Activated CD4-positive, CD25-positive, alpha-beta regulatory T cell treated with anti-CD3 and anti-CD28 coated beads, Interleukin-2, amount 50 U/mL, for 72 hours (primary cell): Measurements from ENCODE around the gene CASP7.

ENCODE experiments used
- DNase-seq: peaks from one replicate; pipeline ENCODE4 v3.0.0; 2021

Gene CASP7

DNA sequence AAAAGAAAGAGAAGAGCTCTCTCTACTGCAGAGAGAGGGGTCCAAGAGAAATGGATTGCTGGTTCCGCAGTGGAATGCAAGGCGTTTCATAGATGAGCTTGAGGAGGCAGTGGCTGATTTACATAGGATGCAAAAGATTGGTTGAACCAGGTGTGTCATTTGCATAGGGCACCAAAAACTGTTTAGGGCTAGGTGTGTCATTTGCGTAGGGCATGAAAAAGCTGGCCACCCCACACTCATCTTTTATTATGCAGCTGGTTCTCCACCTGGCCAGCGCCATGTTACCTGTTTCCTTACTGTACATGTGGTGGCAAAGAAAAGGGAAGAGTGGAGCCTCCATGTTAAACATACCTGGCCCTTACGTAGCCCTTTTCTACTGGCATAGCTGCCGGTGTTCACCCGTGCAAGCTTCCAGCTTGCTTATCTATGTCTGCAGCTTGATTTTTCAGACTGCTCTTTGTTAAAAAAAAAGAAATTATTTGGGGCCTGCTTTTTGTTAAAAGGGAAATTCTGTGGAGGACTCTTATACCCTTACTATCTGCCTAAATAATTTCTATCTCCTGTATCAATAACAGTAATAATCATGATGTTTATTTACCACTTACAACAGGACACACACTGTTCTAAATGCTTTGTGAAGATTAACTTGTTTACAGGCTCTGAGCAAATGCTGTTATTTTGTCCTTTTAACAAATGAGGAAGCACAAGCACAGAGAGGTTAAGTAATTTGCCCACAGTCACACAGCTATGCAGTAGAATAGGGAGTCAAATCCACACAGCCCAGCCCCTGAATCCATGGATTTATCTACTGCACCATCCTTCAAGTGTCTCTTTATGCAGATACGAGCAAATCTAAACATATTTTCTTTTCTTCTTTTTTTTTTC lies 33.3 kb downstream of the CASP7 start:
- no peak for DNase-seq

DNA sequence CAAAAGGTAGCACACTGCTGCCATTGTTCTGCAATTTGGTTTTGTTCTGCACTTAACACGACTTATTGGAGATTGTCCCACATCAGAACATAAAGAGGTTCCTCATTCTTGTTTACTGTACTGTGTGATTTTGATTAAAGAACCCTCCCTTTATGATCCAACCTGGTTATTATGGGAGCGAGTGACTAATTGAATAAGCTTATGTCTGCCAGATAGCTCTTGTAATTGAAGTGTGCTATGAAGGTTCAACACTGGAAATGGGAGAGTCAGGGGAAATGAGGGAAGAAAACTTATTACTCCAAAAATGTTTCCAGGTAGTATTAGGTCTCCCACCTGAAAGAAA lies 33.9 kb downstream of the CASP7 start:
- DNase-seq = no peak

DNA sequence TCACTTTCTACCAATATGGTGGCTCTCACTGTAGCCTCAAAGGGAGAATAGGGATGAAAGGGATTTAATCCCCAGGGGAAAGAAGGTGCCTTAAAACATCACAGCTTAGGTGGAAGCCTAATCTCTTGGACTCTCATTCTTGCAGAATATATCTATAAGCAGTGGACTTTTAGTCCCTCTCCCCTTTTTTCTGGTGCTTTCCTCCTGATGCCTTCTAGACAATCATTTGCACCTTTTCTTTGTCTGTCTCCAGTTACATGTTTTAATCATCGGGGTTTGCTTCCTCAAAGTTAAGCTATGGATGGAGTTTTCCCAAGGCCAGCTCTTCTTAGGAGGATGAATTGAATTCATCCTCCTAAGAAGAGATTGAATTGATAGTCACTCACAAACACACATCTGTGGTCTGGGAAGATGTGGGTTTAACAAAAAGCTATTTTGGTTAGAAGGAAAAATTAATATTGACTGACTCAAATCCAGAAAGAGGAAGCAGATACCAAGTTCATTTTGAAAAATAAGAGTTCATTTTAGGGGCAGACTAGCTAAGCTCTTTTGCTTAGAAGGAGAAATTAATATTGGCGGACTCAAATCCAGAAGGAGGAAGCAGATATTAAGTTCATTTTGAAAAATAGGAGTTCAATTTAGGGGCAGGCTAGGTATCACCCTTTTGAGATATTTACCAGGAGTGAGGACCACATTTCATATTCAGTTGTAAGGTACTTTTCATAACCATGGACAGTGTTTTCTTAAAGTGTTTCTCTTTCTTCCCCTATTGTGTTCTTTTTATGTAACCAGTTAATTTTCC lies 36.6 kb downstream of the CASP7 start:
- DNase-seq = no peak

DNA sequence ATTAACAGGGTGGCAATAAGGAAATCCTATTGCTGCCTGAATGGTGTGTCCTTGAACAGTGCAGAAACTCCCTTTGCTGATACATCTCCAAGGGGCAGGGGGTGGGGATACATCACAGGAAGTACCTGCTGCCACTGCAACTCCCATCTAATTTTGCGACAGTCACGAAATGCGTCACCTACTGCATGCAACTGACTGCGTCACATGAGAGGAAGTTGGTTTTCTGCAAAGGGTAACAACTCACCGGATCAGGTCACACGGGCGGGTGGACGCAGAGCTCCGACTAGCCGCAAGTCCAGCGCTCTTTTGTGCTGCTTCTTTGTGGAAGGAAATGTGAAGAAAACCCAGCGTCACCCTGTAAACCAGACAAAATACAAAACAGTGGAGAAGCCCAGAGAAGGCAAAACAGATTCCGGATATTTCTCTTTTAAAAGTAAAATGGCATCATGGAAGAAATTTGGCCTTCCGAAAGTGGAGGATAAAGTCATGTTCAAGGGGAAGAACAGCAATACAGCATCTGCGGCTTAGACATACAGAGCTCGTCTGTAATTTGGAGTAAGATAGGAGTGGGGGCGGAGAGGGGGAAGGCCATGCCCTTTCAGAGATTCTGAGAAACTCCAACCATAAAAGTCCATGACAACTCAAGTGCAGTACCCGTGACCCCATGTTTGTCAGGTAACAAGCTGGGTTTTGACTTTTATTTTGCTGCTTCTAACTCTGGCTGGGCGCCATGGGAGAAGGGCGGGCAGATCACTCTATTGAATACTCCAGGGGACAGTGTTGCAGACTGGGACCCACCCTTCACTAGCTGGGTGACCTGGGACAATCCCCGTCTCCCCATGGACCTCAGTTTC lies 39.5 kb downstream of the CASP7 start:
- DNase-seq = no peak

DNA sequence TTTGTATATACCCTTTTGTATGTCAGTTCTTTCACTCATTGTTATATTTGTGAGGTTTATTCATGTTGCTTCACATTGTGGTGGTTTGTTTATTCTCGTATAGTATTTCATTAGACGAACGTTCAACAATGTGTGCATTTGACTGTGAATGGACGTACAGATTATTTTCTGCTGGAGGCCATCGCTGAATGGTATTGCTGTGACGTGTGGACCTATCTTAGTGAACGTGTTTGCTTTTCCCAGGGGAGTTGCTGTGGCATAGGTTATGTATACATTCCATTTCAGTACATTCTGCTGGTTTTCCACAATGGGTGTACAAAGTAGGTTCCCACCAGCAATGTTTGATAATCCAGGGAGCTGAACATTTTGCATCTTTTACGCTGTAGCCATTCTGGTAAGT lies 40.7 kb downstream of the CASP7 start:
- no peak for DNase-seq

DNA sequence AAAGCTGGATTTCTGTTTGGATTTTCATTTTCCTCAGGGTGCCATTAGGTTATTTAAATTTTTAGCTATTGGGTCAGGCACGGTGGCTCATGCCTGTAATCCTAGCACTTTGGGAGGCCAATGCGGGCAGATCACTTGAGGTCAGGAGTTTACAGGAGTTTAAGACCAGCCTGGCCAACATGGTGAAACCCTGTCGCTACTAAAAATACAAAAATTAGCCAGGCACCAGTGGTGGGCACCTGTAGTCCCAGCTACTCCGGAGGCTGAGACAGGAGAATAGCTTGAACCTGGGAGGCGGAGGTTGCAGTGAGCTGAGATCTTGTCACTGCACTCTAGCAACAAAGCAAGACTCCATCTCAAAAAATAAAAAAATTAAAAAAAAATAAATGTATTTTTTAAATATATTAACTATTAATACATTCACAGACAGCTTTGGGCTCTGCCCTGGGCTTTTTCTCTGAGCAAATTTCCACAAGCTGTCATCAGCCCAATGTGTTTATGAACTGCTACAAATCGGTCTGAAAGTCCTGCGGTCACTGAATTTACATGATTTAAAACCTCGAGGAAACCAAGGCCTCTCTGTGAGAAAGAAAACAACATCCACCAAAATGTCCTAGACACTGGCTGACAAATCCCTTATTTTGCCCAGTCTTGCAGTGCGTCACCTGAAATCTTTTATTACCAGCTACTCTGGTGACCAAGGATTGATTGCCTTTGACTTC lies 52.6 kb downstream of the CASP7 start:
- DNase-seq = no peak

DNA sequence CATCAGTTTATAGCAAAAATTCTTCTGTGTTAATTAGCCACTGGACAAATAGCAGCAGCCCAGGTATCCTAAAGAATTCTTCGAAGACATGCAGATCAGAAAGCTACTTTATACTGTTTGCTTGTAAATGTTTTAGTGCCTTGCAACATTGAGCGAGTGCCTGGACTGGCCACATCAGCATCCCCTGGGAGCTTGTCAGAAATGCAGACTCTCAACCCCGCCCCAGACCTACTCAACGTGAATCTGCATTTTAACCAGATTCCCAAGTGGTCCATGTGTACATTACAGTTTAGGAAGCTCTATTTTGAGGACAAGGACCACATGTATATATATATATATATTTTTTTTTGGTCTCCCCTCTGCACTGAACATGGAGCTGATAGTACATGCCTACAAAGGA lies 53.3 kb downstream of the CASP7 start:
- no peak for DNase-seq

DNA sequence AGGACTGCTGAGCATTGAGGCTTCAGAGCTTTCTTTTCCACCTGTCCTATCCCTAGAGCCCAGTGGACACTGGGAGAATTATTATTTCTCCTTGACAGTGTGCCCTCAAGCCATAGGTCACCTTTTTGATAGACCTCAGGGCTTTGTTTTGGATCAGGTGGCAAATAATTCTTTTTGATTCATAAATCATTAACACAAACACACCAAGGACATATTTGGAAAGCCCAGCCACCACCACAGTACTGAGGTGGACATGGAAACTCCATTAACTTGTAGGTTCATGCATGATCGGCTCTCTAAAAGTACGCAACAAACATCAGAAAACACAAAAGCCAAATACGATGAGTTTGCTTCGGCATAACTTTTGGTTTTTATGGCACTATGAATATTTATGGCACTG lies 53.9 kb downstream of the CASP7 start:
- no peak for DNase-seq

DNA sequence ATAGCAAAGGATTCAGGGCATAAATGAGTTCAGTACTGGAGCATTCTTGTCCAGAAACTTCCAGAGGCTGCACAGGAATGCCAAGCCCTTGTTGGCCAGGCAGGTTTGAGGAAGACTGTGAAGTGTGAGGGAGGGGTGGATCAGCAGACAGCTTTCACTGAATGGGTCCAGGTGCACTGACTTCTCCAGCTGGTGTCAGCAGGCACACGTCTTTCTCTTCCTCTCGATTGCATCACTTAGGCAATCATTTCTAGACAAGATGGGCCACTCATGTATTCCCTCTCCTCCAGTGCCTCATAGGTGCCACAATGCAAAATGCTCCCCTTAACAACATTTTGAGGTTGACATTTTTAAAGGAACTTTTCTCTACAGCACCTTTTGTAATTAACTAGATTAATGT lies 56.2 kb downstream of the CASP7 start:
- no peak for DNase-seq

DNA sequence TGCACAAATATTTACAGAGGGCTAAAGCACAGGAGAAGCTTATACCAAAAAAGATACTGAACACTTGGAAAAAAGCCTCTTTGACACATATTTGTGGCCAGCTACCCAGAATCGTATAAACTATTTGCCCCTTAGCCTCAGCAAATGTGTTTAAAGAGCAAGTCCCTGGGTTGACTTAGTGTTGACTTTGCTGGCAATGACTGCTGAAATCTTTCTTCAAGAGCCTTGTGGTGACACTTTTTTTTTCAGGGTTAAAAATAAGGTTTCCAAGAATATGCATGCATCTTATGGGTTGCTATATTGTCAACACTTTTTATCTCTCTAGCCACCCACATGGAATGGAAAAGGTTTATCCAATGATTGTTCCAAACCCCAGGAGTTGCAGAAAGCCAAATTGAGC lies 56.9 kb downstream of the CASP7 start:
- DNase-seq = no peak

DNA sequence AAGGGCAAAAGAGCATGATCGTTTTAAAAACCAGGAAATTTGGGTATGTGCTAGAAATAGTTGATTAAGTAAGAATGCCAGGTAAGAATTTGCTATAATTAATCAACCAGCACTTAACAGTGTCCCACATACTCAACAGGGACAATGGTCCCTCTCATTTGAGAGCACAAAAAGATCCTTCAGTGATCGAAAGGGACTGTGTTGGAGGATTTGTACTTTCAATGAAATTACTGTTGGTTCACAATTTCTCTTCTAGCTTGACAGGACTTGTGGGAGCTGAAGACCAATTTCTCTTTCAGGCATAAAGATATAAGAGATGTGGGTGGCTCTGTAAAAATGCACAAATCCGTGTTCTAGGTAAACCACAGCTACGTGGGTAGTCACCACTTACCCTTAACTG lies 59.3 kb downstream of the CASP7 start:
- DNase-seq = no peak

DNA sequence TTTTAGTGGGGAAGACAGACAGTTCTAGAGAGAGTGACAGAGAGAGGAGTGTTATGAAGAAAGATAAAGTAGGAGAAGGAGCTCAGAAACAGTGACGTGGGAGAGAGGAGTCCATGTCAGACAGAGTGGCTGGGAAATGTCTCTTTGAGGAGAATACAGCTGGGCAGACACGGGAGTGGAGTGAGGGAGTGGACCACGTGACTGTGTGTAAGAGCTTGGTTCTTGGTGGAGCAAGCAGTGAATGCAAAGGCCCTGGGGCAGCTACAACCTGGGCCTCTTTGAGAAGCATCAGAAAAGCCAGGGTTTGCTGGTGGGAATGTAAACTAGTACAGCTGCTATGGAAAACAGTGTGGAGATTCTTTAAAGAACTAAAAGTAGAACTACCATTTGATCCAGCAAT lies 59.9 kb downstream of the CASP7 start:
- DNase-seq = no peak

DNA sequence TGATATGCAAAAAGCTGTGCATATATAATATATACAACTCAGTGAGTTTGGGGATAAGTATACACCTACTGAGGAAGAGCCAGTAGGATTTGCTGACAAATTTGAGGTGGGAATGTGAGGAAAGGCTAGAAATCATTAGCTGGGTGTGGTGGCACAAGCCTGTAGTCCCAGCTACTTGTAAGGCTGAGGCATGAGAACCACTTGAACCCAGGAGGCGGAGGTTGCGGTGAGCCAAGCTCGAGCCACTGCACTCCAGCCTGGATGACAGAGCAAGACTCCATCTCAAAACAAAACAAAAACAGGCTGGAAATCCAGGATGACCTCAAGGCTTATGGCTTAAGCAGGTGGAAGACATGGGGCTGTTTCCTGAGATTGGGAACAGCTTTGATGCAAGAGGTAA lies 61.1 kb downstream of the CASP7 start:
- DNase-seq = no peak

DNA sequence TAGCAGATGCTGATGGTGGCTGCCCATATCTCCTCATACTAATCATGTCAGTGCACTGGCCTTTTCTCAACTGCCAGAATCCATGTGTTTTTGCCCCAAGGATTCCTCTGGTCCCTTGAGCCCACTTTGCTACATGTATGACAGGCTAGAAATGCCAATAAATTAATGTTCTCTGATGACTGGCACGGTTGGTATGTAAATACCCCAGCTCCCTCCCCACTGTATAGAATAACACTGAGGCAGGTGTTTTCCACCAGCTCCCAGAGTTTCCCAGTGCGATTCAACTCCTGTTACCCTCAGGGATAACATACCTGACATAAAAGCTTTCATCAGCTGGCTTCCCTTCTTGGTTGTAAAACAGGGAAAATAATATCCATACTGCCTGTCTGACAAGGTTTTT lies 62.8 kb downstream of the CASP7 start:
- no peak for DNase-seq

DNA sequence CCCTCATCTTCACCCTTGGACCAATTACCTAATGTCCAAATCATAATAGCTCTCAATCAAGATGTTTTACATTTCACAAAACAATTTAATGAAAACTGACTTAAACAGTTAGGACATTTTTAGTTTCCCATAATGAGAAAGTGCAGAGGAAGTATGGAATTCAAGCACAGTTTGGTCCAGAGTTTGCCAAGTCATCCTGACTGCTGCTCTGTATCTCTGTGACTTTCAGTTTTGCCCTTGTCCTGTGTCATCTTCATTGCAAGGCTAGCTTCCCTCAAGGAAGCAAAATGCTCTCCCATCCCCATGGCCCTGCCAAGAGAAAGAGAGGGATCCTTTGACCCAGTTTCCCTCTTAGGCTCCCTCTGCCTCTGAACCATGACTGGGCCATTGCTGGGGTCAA lies 63.9 kb downstream of the CASP7 start:
- DNase-seq = no peak

DNA sequence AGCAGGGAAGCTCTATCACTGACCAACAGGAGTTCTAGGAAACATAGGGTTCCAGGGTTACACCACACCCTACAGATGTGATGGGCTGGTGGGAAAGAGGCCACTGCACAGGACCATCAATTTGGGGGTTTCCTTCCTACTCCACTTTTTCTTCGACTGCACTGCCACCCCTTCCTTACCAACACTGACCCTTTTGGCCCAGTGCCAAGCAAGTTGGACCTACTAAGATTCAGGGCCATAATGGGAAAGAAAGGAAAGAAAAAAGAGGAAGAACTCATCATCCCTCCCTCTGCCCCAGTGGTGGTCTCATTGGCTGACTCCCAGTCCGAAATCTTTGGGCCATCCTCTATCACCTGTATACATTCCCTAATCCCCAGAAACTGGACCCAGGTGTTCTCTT lies 65.7 kb downstream of the CASP7 start:
- DNase-seq = no peak

DNA sequence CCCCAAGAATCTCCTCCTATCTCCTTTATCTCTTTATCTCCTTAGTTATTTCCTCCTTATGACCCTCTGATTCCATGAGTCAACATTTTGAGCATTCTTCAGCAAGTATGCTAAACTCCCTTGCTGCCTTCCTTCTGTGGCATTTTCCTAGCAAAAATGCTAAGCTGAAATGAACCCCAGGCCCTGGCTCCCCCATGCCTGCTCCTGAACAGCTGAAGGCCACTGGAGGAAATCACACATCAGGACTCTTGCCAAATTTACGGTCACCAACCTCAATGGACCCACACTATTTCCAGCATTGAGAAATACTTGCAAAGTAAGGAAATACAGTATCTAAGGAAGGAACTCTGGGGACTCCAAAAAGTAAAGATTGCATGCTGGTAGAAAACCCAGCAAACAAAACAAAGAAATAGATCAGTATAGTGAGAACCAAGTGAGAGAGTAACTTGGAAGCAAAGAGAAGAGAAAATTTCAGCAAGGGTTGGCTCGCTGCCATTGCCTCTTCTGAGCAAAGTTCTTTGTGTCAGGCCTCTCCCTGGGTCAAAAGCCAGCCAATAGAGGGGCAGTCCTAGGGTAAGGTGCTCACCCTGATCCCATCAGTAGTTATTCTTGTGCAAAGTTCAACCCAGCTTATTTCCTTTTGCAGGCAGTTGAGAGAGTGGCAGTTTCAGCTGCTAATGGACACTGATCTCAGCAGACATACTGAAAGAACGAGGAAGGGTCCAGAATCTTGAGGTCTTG lies 66.7 kb downstream of the CASP7 start:
- no peak for DNase-seq

DNA sequence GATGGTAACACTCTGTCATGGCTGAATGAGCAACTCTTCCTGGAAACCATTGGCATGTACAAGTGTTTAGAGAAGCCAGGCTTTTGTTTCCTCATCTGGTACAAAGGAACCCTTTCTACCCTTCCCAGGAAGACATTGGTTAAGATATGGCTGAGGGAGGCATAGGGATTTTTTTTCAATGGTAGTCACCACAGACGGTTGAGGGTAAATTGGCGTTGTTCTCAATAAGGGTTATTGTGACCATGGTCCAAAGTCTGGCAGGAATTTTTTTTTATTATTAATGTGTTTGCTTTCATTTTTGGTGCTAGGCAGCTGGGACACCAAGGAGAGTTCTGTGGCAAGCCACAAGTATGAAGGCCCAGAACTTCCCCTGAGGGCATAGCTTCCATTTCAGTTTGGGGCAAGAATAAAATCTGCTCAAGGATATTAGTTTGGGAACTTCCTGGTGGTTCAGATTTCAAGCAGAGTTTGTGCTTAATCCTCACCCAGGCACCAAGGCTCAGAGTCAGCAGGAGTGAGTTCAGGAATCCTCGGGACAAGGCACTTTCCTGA lies 71.5 kb downstream of the CASP7 start, which contains the start of gene PLEKHS1:
PLEKHS1 (plus strand) TSS at position 502 of the 552 bp plus-strand sequence. CDS start 3,596 bp downstream, outside the sequence.
- DNase-seq = no peak

DNA sequence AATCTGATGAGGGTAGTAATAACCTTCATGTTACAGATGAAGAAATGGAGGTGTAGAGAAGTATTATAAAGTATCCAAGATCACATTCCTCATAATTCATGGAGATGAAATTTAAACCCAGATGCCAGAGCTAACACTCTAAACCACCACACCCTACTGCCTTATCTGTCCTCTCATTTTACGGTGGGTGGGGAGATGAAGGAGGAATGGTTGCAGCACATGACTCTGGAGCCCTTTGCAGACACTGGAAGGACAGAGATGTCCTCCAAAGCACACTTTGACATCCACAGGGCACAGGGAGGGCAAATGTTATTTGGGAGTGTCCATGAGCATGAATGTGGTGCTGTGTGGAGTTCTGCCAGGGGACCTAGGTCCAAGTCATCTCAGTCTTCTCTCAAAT lies 72.8 kb downstream of the CASP7 start:
- DNase-seq = no peak

DNA sequence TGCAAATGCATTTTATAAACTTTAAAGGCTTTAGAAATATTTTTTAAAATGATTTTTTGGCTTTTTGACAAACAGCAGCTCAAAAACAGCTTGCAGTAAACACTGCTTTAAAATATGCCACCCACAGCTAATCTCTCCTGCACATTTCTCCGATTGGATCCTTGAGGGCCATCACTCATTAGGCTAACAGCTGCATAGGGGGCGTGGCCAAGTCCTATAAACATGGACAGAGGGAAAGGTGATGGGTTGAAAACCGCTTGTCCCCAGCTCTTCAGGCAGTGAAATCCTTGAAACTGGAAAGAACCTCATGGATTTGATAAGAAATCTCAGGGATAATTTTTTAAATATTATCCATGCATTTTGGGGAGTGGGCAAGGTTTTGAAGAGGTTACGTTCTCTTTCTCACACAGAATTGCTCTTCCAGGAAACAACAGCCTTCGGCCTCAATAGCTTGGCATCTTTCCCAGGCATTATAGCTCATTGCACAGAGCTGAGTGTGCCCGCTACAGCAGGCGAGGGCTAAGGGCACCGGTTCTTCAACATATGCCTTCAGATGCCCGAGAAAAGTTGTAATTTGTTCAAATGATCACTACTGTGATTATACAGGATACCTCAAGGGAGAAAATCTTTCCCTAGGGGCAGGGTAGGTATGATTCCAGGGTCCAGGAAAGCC lies 73.4 kb downstream of the CASP7 start:
- DNase-seq = no peak

DNA sequence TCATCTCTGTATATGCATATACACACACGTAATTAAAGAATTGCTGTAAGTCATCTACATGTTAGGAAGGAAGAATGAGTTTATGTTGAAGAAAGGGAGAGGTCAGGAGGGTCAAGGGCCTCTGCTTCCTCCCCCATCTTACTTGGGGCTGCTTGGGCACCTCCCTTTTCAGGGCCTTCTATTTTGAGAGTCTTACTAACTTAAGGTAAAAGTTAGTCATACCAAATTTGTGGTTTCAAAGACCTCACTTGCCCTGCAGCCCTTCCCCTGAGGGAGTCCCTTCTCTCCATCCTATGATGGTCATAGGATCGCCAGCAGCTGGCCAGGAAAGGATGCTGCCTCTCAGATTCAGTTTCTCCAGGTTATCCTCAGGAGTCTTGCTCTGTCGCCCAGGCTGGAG lies 74.4 kb downstream of the CASP7 start:
- no peak for DNase-seq
